T-helper 1 cell (primary cell): Measurements from ENCODE around the gene NLE1.

Experiments
- DNase-seq, 5 donors: peaks; one replicate each; pipeline ENCODE4 v3.0.0-alpha.2; 2012 to 2020

NLE1 gene

GRCh38 chr17:35084987-35085386 is 57.1 kb downstream of the NLE1 start:
- no peak for DNase-seq

- DNase-seq, result no peak
Observed at GRCh38 chr17:35083071-35083470, 59.0 kb downstream of the NLE1 start.

- DNase-seq, result peak in 1 of 5 donors; percentile 64
Observed at GRCh38 chr17:35082073-35082657, 59.9 kb downstream of the NLE1 start.

- no peak for DNase-seq
Observed at GRCh38 chr17:35081638-35082037, 60.5 kb downstream of the NLE1 start.

- DNase-seq, result peak in 1 of 5 donors; percentile 81
Observed at GRCh38 chr17:35080536-35080935, 61.6 kb downstream of the NLE1 start.

- DNase-seq, result no peak
Observed at GRCh38 chr17:35079547-35080423, 62.3 kb downstream of the NLE1 start.
